HCT116 (cell line): Measurements from ENCODE around the gene TCEA2. TPM values are rescaled to one million over a fixed set of nuclear protein-coding genes. Genes with fewer than 3 reads are reported as not detected.

Experiments
- ATAC-seq: fragments of 200-7000 bp; cut with Tn5 transposase; 2 replicates; pipeline ENCODE4 v1.9.1; 2020; ENCODE audit warnings: mild to moderate bottlenecking, moderate library complexity
- BruUV-seq: library from RNA; stranded (reverse); fragments of 400-500 nt; replicated peaks from 2 replicates; lab custom pipeline; 2021; lab: Mats Ljungman, UMichigan
- CTCF ChIA-PET: fragments of 300-600 bp; sonication (Branson Sonifier 250); formaldehyde crosslinking; loops from one replicate; lab custom pipeline; 2021; ENCODE audit warnings: antibody characterized with exemption; lab: Charles Lee
- POLR2A ChIA-PET: fragments of 300-600, 350-600 bp; sonication (Branson Sonifier 250); formaldehyde crosslinking; loops from one replicate; lab custom pipeline; 2021; ENCODE audit warnings: antibody characterized with exemption; lab: Charles Lee
- RAD21 ChIA-PET, 2 experiments: fragments of 300-600 bp; sonication (Branson Sonifier 250); formaldehyde crosslinking; loops; one replicate each; lab custom pipeline; 2023; ENCODE audit warnings: low total read pairs in 2 of 2; ENCODE audit not compliant: uncharacterized antibody in 2 of 2, unreplicated experiment in 2 of 2, low non-redundant PET in 1 of 2; lab: Charles Lee
- DNase-seq: peaks from one replicate; pipeline ENCODE4 v3.0.0-alpha.2; 2010; ENCODE audit warnings: low read depth, low spot score
- H2AFZ ChIP-seq: fragments of 200-600 bp; shearing (Covaris generic), sonication (generic); 2 replicates; pipeline ENCODE4 v1.6.1; 2017; ENCODE audit warnings: low read depth, mixed run types, mixed read lengths, antibody characterized with exemption, low read length; ENCODE audit not compliant: poor library complexity, severe bottlenecking
- H3K27ac ChIP-seq: 2 replicates; pipeline ENCODE4 v1.5.1; 2012; ENCODE audit warnings: low read depth, low read length
- H3K27me3 ChIP-seq: fragments of 200-600 bp; sonication (generic); 2 replicates; pipeline ENCODE4 v1.6.1; 2016; ENCODE audit warnings: mixed run types, low read length, mixed read lengths; ENCODE audit not compliant: insufficient read depth
- H3K36me3 ChIP-seq, 2 experiments: fragments of 200-500 bp in 1 of 2; fragments of 200-600 bp in 1 of 2; sonication (Bioruptor generic) in 1 of 2; sonication (generic) in 1 of 2; 2 replicates each; pipeline versions ENCODE4 v1.5.1 to v1.6.1; 2014 to 2016; ENCODE audit warnings: low read length in 2 of 2, inconsistent platforms in 1 of 2, mixed read lengths in 1 of 2, mixed run types in 1 of 2; ENCODE audit not compliant: insufficient read depth in 2 of 2, control insufficient read depth in 1 of 2
- H3K4me1 ChIP-seq, 2 experiments: fragments of 200-600 bp in 1 of 2; sonication (generic) in 1 of 2; 2 replicates each; pipeline versions ENCODE4 v1.5.1 to v1.6.1; 2012 to 2017; ENCODE audit warnings: low read length in 2 of 2, inconsistent platforms in 1 of 2, mild to moderate bottlenecking in 1 of 2, mixed read lengths in 1 of 2, mixed run types in 1 of 2, moderate library complexity in 1 of 2; ENCODE audit not compliant: insufficient read depth in 2 of 2, control insufficient read depth in 1 of 2
- H3K4me2 ChIP-seq: fragments of 200-600 bp; sonication (generic); 2 replicates; pipeline ENCODE4 v1.6.1; 2017; ENCODE audit warnings: mixed run types, low read length, mixed read lengths
- H3K4me3 ChIP-seq, 2 experiments: fragments of 200-600 bp in 1 of 2; sonication (generic) in 1 of 2; replicated peaks in 1 of 2; 2 replicates each; pipeline ENCODE4 v1.5.1; 2011 to 2016; ENCODE audit warnings: low read length in 2 of 2, control low read depth in 1 of 2, low read depth in 1 of 2, mild to moderate bottlenecking in 1 of 2, mixed read lengths in 1 of 2, mixed run types in 1 of 2
- H3K79me2 ChIP-seq: fragments of 200-600 bp; sonication (generic); 2 replicates; pipeline ENCODE4 v1.6.1; 2017; ENCODE audit warnings: mild to moderate bottlenecking, mixed run types, low read length, moderate library complexity, mixed read lengths; ENCODE audit not compliant: insufficient read depth
- H3K9ac ChIP-seq: fragments of 200-600 bp; sonication (generic); 2 replicates; pipeline ENCODE4 v1.6.1; 2016; ENCODE audit warnings: low read length, mixed read lengths
- H3K9me2 ChIP-seq: fragments of 200-600 bp; sonication (generic), shearing (Covaris generic); 2 replicates; pipeline ENCODE4 v1.6.1; 2017; ENCODE audit warnings: mixed run types, mild to moderate bottlenecking, moderate library complexity; ENCODE audit not compliant: insufficient read depth
- H3K9me3 ChIP-seq, 2 experiments: fragments of 200-500 bp in 1 of 2; fragments of 200-600 bp in 1 of 2; sonication (Bioruptor generic) in 1 of 2; sonication (generic) in 1 of 2; 2 replicates each; pipeline ENCODE4 v1.6.1; 2014 to 2017; ENCODE audit warnings: low read length in 2 of 2, mixed read lengths in 2 of 2, inconsistent platforms in 1 of 2, low read depth in 1 of 2, mild to moderate bottlenecking in 1 of 2, mixed run types in 1 of 2, moderate library complexity in 1 of 2; ENCODE audit not compliant: control insufficient read depth in 1 of 2, insufficient read depth in 1 of 2
- H4K20me1 ChIP-seq: fragments of 200-600 bp; sonication (generic), shearing (Covaris generic); 2 replicates; pipeline ENCODE4 v1.6.1; 2017; ENCODE audit warnings: mixed run types, mild to moderate bottlenecking, moderate library complexity; ENCODE audit not compliant: insufficient read depth
- CBX3 ChIP-seq: IDR thresholded peaks from 2 replicates; pipeline ENCODE4 v1.6.1; 2012; ENCODE audit warnings: low read depth
- CEBPB ChIP-seq: IDR thresholded peaks from 2 replicates; pipeline ENCODE4 v1.6.1; 2012; ENCODE audit warnings: low read depth
- EGR1 ChIP-seq: IDR thresholded peaks from 2 replicates; pipeline ENCODE4 v1.6.1; 2012; ENCODE audit warnings: low read depth
- EZH2 ChIP-seq: fragments of 200-600 bp; sonication (generic); IDR thresholded peaks from 2 replicates; pipeline ENCODE4 v1.6.1; 2017; ENCODE audit warnings: antibody characterized with exemption, mixed run types
- FOSL1 ChIP-seq: IDR thresholded peaks from 2 replicates; pipeline ENCODE4 v1.6.1; 2012; ENCODE audit warnings: low read depth
- POLR2A ChIP-seq: IDR thresholded peaks from 2 replicates; pipeline ENCODE4 v1.7.0; 2011; ENCODE audit warnings: borderline replicate concordance; ENCODE audit not compliant: insufficient read depth, insufficient read length; ENCODE audit errors: extremely low read depth
- POLR2AphosphoS5 ChIP-seq: IDR thresholded peaks from 2 replicates; pipeline ENCODE4 v1.6.1; 2011; ENCODE audit warnings: mild to moderate bottlenecking, low read depth, low read length, moderate library complexity
- RAD21 ChIP-seq: IDR thresholded peaks from 2 replicates; pipeline ENCODE4 v1.6.1; 2012; ENCODE audit warnings: low read depth, mild to moderate bottlenecking
- SRF ChIP-seq: IDR thresholded peaks from 2 replicates; pipeline ENCODE4 v1.6.1; 2012; ENCODE audit warnings: low read depth
- ZFX ChIP-seq: fragments of 450-650 bp; IDR thresholded peaks from 2 replicates; pipeline ENCODE4 v1.6.1; 2017
- ZNF274 ChIP-seq: fragments of 200-500 bp; sonication (Bioruptor generic); IDR thresholded peaks from 2 replicates; pipeline ENCODE4 v1.6.1; 2014; ENCODE audit warnings: mild to moderate bottlenecking, low read depth, low read length, inconsistent platforms
- intact Hi-C: fragments of 100-400 bp; cut with micrococcal nuclease; formaldehyde crosslinking; loops from 2 replicates; pipeline ENCODE4 v1.10.0; 2022
- total RNA-seq: library from RNA; stranded (reverse); gene quantifications from one replicate; pipeline ENCODE4 v1.2.1, GENCODE V29; 2021; ENCODE audit not compliant: unreplicated experiment
- TF ChIP-seq, protein P1 (sequence below): IDR thresholded peaks from 2 replicates; pipeline ENCODE4 v1.6.1; 2012
- TF ChIP-seq, protein P2 (sequence below): IDR thresholded peaks from 2 replicates; pipeline ENCODE4 v1.6.1; 2012
- TF ChIP-seq, protein P3 (sequence below): IDR thresholded peaks from 2 replicates; pipeline ENCODE4 v1.6.1; 2012; ENCODE audit warnings: low read depth

The TCEA2 gene
- total RNA-seq, 1 experiment from 2014 or later, result 29.7 TPM

DNA sequence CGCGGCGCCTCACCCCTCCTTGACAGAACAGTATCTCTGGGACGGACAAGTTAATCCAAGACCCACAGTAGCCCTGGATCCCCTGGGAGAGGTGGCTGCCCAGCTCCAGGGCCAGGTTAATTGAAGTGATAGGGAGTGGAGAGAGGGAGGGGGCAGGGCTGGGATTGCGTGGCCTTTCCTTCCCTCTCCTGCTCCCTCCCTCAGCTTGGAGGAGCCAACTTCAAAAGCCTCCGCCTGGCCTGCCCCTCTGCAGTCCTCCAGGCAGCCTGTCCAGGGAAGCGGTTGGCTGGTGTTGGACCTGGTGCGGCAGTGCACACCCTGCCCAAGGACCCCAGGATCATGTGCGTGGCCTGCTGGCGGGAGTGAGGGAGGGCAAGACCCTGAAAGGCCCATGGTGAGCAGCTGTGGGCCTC is 27.1 kb upstream of the TCEA2 start, which contains the start of gene C20orf204:
TSS of gene C20orf204 (plus strand) at position 250 of the 413 bp plus-strand sequence. CDS start at position 392, 142 bp downstream.
- Histone ChIP-seq H3K9me2 (no peaks in the 10 kb centered on the region), H3K27ac (no peak within 1 kb of the TSS), H3K79me2 (no peaks in the 10 kb centered on the region), H3K9ac (no peak within 1 kb of the TSS), H3K4me1 (peaks cover 3 to 21% of the 10 kb centered on the region in 2 experiments), H3K4me2 (no peak within 1 kb of the TSS), H3K9me3 (no peaks in the 10 kb centered on the region), H3K4me3 (no peak within 1 kb of the TSS), H2AFZ (no peak within 1 kb of the TSS), H3K36me3 (peaks cover 0 to under 1% of the 10 kb centered on the region in 2 experiments; a peak in 1 of 4 replicates), H4K20me1 (no peaks in the 10 kb centered on the region), H3K27me3 (no peaks in the 10 kb centered on the region)
- DNase-seq (no peak), ATAC-seq (no peak)
- ChIA-PET CTCF (no interaction called here), RAD21 (no interaction called here), POLR2A (no interaction called here)
- BruUV-seq, result no TSS peak
- intact Hi-C loops, result no loop called here
- TF ChIP-seq FOSL1 (no peak), RAD21 (no peak), EGR1 (no peak), EZH2 (no peak), POLR2A (no peak), ZNF274 (no peak), SRF (no peak), POLR2AphosphoS5 (no peak), CBX3 (no peak), ZFX (no peak), CEBPB (no peak)
- TF ChIP-seq, protein P1, sequence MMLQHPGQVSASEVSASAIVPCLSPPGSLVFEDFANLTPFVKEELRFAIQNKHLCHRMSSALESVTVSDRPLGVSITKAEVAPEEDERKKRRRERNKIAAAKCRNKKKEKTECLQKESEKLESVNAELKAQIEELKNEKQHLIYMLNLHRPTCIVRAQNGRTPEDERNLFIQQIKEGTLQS, result no peak
- TF ChIP-seq, protein P2, sequence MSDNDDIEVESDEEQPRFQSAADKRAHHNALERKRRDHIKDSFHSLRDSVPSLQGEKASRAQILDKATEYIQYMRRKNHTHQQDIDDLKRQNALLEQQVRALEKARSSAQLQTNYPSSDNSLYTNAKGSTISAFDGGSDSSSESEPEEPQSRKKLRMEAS, result no peak
- TF ChIP-seq, protein P3, sequence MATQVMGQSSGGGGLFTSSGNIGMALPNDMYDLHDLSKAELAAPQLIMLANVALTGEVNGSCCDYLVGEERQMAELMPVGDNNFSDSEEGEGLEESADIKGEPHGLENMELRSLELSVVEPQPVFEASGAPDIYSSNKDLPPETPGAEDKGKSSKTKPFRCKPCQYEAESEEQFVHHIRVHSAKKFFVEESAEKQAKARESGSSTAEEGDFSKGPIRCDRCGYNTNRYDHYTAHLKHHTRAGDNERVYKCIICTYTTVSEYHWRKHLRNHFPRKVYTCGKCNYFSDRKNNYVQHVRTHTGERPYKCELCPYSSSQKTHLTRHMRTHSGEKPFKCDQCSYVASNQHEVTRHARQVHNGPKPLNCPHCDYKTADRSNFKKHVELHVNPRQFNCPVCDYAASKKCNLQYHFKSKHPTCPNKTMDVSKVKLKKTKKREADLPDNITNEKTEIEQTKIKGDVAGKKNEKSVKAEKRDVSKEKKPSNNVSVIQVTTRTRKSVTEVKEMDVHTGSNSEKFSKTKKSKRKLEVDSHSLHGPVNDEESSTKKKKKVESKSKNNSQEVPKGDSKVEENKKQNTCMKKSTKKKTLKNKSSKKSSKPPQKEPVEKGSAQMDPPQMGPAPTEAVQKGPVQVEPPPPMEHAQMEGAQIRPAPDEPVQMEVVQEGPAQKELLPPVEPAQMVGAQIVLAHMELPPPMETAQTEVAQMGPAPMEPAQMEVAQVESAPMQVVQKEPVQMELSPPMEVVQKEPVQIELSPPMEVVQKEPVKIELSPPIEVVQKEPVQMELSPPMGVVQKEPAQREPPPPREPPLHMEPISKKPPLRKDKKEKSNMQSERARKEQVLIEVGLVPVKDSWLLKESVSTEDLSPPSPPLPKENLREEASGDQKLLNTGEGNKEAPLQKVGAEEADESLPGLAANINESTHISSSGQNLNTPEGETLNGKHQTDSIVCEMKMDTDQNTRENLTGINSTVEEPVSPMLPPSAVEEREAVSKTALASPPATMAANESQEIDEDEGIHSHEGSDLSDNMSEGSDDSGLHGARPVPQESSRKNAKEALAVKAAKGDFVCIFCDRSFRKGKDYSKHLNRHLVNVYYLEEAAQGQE, result no peak
- TF ChIP-seq, all 23 proteins: peak for 0
